Progenitor cell of endocrine pancreas (in vitro differentiated cells): ENCODE measurements around the gene VIPR2. TPM values are rescaled to one million over a fixed set of nuclear protein-coding genes. Genes with fewer than 3 reads are reported as not detected.

Experiments used
- DNase-seq: peaks from one replicate; pipeline ENCODE4 v3.0.0; 2021; ENCODE audit warnings: low spot score; ENCODE audit not compliant: unreplicated experiment
- H3K27ac Mint-ChIP-seq: 2 replicates; pipeline ENCODE4 v1.8.0; 2021; ENCODE audit warnings: mild to moderate bottlenecking, moderate library complexity, mixed read lengths
- H3K27me3 Mint-ChIP-seq: 2 replicates; pipeline ENCODE4 v1.8.0; 2021; ENCODE audit warnings: mixed read lengths
- H3K36me3 Mint-ChIP-seq: 2 replicates; pipeline ENCODE4 v1.8.0; 2022; ENCODE audit warnings: mixed read lengths; ENCODE audit not compliant: insufficient read depth
- H3K4me1 Mint-ChIP-seq: 2 replicates; pipeline ENCODE4 v1.8.0; 2021; ENCODE audit warnings: low read depth, mixed read lengths
- H3K4me3 Mint-ChIP-seq: 2 replicates; pipeline ENCODE4 v1.8.0; 2021; ENCODE audit warnings: low read depth, mild to moderate bottlenecking, moderate library complexity, mixed read lengths
- H3K9me3 Mint-ChIP-seq: 2 replicates; pipeline ENCODE4 v1.8.0; 2021; ENCODE audit warnings: low read depth, mixed read lengths
- long read RNA-seq: library from polyadenylated mRNA; unstranded; transcript quantifications from one replicate; pipeline ENCODE4 v2.0.0, GENCODE V29; 2020
- total RNA-seq: library from RNA; stranded (reverse); gene quantifications from 2 replicates; pipeline ENCODE4 v1.2.1, GENCODE V29; 2021
- TF ChIP-seq, protein P1 (sequence below): fragments of 200-600 bp; sonication (generic); IDR thresholded peaks from one replicate; pipeline ENCODE4 v1.5.0; 2021; ENCODE audit warnings: antibody characterized with exemption, mild to moderate bottlenecking; ENCODE audit not compliant: unreplicated experiment

Gene VIPR2
- total RNA-seq: 0.24 and 0.36 TPM in 2 replicates
- long read RNA-seq, partial matches to known transcripts: 0 of 1 reads
- long read RNA-seq, other reads (novel, unspliced or antisense): 1 of 1 reads

- peak within 1 kb of the TSS; percentile 71 for H3K4me3 Mint-ChIP-seq
These were observed at the start of gene VIPR2 for GRCh38 chr7:159144758-159145489. Gene VIPR2 (minus strand): TSS chr7:159144867. CDS start chr7:159144771, 96 bp downstream.

GRCh38 chr7:159193543-159194090 lies 49.0 kb upstream of the VIPR2 start:
- Mint-ChIP-seq H3K4me1 (no peaks in the 10 kb centered on the region), H3K9me3 (peaks cover 24% of the 10 kb centered on the region), H3K27me3 (no peaks in the 10 kb centered on the region), H3K36me3 (no peaks in the 10 kb centered on the region), H3K27ac (peak overlapping the region; percentile 77), H3K4me3 (no peak overlapping the region)
- DNase-seq: no peak
- TF ChIP-seq, protein P1, sequence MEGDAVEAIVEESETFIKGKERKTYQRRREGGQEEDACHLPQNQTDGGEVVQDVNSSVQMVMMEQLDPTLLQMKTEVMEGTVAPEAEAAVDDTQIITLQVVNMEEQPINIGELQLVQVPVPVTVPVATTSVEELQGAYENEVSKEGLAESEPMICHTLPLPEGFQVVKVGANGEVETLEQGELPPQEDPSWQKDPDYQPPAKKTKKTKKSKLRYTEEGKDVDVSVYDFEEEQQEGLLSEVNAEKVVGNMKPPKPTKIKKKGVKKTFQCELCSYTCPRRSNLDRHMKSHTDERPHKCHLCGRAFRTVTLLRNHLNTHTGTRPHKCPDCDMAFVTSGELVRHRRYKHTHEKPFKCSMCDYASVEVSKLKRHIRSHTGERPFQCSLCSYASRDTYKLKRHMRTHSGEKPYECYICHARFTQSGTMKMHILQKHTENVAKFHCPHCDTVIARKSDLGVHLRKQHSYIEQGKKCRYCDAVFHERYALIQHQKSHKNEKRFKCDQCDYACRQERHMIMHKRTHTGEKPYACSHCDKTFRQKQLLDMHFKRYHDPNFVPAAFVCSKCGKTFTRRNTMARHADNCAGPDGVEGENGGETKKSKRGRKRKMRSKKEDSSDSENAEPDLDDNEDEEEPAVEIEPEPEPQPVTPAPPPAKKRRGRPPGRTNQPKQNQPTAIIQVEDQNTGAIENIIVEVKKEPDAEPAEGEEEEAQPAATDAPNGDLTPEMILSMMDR: no peak

More at GRCh38 chr7:159144758-159145489, at the start of gene VIPR2:
- Mint-ChIP-seq H3K27me3 (peaks cover 59% of the 10 kb centered on the region), H3K36me3 (no peaks in the 10 kb centered on the region), H3K9me3 (no peaks in the 10 kb centered on the region), H3K4me1 (peaks cover 9% of the 10 kb centered on the region), H3K27ac (no peak within 1 kb of the TSS)
- TF ChIP-seq, protein P1: no peak
- DNase-seq: no peak

DNA sequence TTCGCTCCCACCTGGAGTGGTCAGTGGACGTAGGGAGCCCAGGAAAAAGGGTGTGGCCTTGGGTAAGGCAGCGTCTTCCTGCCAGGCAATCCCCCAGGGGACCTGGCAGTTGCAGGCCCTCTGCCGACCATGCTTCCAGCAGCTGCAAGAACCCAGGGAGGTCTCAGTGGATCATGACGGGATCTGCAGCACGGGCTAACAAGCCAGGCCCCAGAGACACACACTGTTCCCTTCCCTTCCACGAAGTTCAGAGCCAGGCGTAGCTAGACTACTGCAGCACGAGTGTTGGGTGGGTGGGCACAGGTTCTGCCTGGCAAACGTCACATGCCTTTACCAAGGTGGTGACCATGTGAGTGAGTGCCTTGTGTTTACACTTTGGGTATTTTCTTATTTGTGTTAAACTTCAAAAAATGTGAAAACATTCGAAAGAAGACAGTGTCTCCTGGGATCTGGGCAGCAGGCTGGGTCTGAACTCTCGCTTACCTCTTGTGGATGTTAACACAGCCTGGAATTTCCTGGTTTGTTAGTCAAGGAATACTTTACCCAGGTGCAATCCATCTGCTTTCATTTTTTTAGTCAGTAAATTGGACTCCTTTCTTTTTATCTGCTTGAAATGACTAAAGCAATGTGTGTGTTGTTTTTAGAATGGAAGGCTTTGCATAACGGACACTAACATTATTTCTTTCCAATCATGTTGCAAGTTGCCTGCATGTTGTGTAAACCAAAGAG lies 48.2 kb upstream of the VIPR2 start:
- Mint-ChIP-seq H3K9me3 (peaks cover 25% of the 10 kb centered on the region), H3K27ac (no peak overlapping the region)

DNA sequence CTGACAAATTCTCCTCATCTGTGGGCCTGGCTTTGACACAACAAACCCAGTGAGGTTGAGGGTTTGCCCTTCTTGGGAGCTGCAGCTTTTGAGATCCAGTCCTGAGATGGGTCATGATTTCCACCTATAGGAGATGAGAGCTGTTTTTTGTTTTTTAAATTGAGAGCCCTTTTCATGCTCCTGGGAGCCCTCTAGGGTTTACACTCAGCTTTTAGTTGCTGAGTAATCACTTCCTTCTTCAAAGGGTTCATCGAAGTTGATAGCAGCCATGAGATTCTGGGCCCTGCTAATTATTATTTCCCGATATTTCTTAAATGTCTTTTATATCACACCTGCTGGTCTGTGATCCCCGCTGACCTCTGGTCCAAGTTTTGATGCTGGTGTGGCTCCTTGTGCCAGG lies 47.3 kb upstream of the VIPR2 start:
- no peaks in the 10 kb centered on the region for H3K4me1 Mint-ChIP-seq
- no peak overlapping the region for H3K27ac Mint-ChIP-seq
- DNase-seq: no peak
- peaks cover 21% of the 10 kb centered on the region for H3K9me3 Mint-ChIP-seq
- no peaks in the 10 kb centered on the region for H3K27me3 Mint-ChIP-seq
- H3K4me3 Mint-ChIP-seq: no peak overlapping the region
- TF ChIP-seq, protein P1: no peak
- no peaks in the 10 kb centered on the region for H3K36me3 Mint-ChIP-seq

More for the DNA sequence above, 48.2 kb upstream of the VIPR2 start:
- TF ChIP-seq, protein P1: no peak
- DNase-seq: no peak
- H3K36me3 Mint-ChIP-seq: no peaks in the 10 kb centered on the region
- H3K4me1 Mint-ChIP-seq: no peaks in the 10 kb centered on the region
- H3K27me3 Mint-ChIP-seq: no peaks in the 10 kb centered on the region
- H3K4me3 Mint-ChIP-seq: no peak overlapping the region

GRCh38 chr7:159191236-159191635 lies 46.6 kb upstream of the VIPR2 start:
- no peaks in the 10 kb centered on the region for H3K36me3 Mint-ChIP-seq
- TF ChIP-seq, protein P1: no peak
- H3K4me3 Mint-ChIP-seq: no peak overlapping the region
- no peak for DNase-seq
- no peaks in the 10 kb centered on the region for H3K4me1 Mint-ChIP-seq
- peaks cover 23% of the 10 kb centered on the region for H3K9me3 Mint-ChIP-seq
- H3K27ac Mint-ChIP-seq: no peak overlapping the region
- H3K27me3 Mint-ChIP-seq: no peaks in the 10 kb centered on the region
